RKO (cell line): ENCODE results near the gene ADGRV1.

Experiments used
- DNase-seq: peaks from one replicate; pipeline ENCODE4 v3.0.0-alpha.2; 2016; ENCODE audit warnings: low spot score

The ADGRV1 gene, protein sequence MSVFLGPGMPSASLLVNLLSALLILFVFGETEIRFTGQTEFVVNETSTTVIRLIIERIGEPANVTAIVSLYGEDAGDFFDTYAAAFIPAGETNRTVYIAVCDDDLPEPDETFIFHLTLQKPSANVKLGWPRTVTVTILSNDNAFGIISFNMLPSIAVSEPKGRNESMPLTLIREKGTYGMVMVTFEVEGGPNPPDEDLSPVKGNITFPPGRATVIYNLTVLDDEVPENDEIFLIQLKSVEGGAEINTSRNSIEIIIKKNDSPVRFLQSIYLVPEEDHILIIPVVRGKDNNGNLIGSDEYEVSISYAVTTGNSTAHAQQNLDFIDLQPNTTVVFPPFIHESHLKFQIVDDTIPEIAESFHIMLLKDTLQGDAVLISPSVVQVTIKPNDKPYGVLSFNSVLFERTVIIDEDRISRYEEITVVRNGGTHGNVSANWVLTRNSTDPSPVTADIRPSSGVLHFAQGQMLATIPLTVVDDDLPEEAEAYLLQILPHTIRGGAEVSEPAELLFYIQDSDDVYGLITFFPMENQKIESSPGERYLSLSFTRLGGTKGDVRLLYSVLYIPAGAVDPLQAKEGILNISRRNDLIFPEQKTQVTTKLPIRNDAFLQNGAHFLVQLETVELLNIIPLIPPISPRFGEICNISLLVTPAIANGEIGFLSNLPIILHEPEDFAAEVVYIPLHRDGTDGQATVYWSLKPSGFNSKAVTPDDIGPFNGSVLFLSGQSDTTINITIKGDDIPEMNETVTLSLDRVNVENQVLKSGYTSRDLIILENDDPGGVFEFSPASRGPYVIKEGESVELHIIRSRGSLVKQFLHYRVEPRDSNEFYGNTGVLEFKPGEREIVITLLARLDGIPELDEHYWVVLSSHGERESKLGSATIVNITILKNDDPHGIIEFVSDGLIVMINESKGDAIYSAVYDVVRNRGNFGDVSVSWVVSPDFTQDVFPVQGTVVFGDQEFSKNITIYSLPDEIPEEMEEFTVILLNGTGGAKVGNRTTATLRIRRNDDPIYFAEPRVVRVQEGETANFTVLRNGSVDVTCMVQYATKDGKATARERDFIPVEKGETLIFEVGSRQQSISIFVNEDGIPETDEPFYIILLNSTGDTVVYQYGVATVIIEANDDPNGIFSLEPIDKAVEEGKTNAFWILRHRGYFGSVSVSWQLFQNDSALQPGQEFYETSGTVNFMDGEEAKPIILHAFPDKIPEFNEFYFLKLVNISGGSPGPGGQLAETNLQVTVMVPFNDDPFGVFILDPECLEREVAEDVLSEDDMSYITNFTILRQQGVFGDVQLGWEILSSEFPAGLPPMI (N-terminal part only)

DNA sequence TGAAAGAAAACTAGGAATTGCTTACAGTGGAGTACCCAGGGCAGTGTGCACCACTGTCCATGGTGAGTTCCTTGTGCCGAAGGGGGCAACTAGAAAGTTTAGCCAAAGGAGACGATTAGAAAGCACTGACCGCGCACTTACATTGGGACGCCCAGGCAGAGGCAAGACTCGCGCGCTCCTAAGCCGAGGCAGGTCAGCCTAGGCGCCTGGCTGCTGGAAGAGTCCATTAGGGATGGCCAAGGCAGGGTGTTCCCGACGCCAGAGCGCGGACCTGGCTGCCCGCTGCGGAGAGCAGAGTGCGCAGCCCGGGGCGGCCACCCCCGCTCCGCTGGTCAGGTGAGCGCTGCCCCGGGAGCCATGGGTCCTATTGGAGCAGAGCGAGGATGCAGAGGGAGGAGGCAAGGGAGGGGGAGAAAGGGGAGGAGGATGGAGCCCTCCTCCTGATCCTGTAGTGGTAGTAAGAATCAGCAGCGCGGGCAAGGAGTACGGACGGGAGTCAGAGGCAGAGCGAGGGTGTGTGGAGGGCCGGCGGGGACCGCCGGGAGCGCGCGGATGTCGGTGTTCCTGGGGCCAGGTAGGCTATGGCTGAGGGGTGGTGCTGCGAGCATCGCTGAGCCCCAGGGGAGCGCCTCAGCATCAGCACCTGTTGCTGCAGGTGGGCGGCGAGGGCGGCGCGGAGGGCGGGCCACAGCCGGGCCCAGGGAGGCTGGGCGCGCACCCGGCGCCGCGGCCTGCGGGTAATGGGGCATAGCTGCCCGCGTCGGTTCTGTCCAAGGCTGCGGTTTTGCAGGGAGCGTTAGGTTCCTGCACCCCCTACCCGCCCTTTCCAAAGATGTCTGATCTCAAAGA lies at the start of gene ADGRV1:
Gene ADGRV1, plus strand, starts transcription at position 454 of the 849 bp plus-strand sequence. Its CDS starts 99 bp downstream, at position 553.
- no peak for DNase-seq

DNA sequence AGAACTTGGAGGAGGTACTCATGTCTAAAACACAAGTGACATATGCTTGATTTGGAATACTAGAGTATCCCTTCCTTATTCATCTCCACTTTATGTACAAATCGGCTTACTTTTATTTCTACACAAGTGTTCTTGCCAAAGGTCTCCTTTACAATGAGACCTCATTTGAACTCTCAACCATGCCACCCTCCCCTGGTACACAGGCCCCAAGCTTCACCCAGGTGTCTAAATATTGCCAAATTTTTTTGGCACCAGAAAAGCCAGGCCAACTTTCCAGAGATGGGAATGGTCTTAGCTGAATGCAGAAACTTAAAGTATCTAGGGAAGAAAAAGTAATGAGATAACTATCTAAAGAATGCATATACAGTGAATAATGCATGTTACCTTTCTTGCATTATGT lies 48.2 kb upstream of the ADGRV1 start:
- no peak for DNase-seq

DNA sequence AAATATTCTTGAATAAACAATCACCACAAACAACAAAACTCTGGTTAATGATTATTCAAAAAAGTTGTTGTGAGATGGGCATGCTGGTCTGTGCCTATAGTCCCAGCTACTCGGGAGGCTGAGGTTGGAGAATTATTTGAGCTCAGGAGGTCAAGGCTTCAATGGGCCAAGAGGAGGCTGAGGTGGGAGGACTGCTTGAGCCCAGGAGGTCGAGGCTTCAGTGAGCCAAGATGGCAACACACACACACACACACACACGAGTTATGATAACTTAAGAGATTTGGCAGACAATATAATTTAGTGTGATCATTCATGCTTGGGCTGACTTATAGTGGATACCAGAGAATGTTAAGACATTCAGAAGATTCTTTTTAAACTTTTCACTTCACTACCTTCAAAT lies 44.1 kb upstream of the ADGRV1 start:
- DNase-seq: no peak

DNA sequence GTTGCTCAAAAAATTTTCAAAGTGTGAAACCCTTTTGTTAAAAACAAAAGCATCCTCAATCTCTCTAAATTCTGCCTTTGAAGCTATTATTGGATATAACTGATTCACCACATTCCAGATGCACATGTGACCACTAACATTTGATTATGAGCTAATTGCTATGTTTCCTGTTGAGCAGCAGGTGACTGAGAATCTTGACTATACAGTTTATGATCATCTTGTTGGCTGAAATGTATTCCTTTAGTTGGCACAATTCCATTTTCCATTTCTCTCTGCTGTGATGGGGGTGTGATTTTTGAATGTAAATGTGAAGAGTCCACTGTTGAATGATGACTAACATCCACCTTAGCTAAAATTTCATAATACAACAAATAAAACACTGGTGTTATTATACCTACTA lies 39.9 kb upstream of the ADGRV1 start:
- peak; percentile 64 for DNase-seq

DNA sequence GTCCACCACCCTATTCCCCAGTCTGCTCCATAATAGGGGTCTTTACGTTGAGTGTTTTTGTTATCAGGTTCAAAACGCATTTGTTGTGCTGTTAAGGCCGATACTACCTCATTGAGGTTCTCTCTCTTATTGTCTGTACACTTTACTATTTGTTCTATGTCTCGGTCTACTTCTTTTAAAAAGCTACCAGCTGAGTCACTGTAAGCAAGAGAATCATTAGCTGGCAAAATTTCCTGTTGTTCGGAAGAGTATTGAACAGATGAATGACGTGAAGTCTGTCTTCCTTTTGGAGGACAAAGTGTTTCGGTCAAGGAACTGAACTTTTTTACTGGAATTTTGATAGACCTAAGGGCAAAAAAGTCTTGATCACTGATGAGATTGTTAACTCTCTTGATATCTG lies 39.5 kb upstream of the ADGRV1 start:
- no peak for DNase-seq

DNA sequence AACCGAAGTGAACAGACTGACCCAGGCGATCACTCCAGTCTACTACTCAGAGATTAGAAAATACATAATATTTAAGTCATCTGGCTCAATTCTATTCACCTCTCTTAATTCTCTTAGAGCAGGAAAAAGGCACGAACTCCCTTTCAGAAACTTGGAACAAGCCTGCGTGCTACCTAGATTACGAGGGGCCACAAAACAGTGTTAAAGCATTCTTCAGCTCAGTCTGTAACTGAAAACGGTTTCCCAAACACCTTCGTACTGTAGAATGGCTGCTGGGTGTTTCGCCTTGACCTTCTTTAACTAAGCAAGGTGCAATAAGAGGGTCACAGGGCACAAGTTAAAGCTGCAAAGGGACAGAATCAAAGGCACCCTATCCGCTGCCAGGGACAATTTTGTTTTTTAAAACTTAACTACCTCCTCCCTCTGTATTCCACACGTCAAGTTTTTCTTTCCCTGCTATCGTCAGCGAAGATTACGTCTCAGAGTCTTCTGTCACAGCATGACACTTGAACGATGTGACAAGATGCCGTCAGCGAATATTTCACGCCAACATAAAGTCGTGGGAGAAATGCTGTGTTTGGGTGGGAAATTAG lies 29.9 kb upstream of the ADGRV1 start:
- peak; percentile 52 for DNase-seq

DNA sequence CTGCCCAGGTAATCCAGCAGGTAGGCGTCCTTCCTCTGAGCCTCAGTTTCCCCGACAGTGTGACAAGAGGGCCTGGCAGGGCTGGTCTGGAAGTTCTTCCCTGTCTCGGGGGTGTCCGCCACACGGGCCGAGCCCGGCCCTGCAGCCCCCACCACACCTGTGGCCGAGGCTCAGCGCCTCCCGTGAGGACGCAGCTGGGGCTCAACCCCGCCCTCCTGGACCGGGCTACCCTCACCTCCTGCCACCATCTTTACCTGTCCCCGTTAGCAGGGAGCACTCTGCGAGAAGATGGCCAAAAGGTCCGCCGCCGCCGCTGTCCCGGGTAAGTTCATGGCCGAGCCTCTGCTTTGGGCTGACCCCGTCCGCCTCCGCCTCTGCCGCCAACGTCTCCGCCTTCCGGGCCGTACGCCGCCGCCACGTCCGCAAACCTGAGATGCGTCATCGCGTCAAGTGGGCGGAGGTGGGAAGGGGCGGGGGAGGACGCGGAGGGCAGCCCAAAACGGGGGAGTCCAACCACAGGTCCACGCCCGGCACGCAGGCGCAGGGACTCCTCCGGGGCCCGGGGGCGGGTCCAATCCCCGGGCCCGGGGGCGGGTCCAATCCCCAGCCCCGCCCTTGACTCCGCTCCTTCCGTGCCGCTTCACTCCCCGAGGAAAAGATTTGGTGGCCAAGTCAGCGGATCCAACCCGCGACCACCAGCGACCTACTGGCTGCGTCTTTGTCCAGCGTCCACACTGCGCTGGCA lies 29.2 kb upstream of the ADGRV1 start, which contains the start of gene LYSMD3:
Gene LYSMD3, minus strand, starts transcription at position 391 of the 745 bp plus-strand sequence. CDS start 4,295 bp downstream, outside the sequence.
- peak; percentile 96 for DNase-seq

DNA sequence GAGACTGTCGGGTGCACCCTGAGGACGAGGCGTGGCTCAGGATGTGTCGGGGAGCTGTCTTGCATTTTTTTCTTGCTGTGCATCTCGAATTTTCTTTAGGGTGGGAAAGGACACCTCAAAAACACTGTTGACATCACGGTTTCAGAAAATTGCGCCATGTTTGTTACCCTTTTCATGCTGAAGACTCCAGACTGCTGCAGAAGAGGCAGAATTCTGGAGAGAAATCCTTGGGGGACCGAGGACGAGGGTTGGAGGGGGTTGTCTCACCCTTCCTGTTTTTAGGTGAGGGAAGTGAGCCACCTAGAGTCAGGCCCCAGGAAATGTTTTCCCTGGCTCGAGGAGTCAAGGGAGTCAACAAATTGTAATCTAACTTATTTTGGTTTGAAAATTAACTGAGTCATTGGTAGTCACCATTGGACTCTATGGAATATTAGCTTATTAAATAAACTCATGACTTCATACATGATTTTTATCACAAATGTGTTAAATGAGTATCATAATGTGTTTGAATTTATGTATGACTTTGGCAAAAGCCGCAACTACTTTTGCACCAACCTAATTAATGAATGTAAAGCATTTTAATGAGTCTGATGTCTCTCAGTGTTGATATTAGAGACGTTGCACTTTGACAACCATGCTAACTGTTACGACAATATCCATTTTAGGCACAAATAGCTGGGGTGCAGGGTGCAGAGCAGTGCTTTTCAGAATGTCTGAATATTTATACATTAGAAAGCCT lies 28.5 kb upstream of the ADGRV1 start:
- peak; percentile 89 for DNase-seq

DNA sequence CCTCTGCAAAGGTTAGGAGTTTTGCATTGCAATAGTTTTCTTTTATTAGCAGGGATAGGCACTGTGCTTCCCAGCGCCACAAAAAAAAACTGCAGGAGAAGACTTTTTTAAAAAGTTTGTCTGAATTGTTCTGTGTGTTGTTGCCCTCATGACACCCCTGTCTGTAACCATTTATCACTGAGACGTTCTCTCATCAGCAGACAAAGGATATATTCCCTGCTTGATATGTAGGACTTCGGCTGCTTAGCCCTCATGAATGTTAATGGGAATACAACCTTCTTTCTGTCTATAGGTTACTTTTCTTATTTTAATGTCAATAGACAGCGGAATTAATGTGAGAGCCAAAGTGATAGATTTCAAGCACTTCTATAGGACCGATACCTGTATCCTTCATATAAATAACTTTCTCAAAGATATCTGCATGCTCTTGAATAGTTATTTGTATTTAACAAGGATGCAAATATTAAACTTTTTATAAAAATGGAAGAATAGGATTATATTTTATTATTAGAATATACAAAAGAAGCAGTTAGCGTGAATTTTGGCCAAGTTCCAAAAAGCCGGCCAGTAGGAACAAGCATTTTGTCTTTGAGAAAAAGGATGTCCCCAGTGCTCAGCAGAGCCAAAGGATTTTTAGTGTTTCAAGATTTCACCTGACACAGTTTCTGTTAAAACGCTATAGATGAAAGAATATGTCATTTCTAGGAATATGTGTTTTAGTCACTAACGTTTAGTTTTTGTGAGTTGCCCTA lies 27.7 kb upstream of the ADGRV1 start:
- DNase-seq: no peak

DNA sequence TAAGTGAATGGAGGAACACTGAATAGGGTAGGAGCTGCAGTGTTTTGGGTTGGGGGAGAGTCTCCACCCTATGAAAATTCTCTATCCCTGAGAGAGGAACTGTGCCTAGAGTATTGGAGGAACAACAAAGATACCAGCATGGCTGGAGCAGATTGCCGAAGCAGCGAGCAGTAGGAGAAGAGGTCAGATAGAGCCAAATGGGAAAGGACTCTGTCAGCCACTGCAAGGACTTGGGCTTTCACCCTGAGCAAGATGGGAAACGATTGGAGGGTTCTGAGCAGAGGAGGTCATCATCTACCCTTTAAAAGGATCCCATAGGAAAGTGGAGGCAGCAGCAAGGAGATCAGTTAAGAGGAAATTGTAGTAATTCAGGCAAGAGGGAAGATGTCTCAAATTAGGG lies 24.8 kb upstream of the ADGRV1 start:
- DNase-seq: no peak

DNA sequence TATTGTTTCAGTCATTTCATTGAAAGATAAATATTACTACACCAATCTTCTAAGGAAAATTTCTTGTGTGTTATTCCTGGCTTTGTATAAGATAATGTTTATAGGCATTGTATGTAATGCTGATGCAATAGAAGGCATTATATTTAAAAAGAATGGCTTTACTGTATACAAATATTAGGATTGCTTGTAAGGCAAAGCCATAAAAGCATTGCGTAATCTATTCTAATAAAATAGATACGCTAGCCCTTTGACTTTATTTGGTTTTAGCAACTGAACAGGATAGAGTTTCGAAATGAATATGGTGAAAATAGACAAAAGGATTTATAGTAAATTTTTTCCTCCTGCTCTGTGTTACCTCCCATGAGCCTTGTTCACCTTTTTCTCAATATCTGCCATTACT lies 23.7 kb upstream of the ADGRV1 start:
- DNase-seq: no peak

DNA sequence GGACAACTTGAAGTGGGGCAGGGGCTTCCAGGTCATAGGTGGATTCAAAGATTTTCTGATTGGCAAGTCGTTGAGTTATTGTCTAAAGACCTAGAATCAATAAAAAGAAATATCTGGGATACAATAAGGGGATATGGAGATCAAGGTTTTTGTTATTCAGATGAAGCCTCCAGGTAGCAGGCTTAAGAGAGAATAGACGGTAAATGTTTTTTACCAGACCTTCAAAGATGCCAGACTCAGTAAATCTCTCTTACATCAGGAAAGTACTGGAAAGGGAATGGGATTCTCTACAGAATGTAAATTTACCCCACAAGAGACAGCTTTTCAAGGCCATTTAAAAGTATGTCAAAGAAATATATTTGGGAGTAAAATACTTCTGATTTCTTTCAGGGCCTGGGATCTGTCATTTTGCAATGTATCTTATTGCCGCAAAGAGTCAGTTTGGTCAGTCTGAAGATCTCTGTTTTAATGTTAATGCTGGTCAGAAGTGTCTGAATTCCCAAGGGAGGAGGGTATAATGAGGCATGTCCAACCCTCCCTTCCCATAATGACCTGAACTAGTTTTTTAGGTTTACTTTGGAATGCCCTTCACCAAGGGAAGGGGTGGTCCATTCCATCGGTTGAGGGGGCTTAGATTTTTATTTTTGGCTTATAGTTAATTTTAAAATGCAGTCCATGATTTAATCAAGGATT lies 15.6 kb upstream of the ADGRV1 start:
- DNase-seq: no peak

DNA sequence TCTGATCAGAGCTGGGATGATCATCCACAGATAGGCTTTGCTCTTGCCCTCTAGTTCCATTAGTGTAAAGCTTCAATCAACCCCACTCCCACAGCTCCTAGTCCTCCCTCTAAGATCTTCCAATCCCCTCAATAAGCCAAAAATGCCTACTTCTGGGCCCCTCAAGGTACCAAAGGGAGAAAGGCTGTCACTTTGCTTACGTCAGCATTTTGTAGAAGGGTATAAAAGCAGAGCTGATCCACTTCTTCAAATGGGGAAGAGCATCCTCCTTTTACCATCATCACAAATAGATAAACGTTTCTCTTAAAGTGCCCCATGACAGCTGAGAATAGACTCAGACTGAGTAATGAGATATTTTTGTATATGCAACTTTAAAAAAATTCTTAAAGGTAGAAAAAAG lies 13.1 kb upstream of the ADGRV1 start:
- DNase-seq: no peak

DNA sequence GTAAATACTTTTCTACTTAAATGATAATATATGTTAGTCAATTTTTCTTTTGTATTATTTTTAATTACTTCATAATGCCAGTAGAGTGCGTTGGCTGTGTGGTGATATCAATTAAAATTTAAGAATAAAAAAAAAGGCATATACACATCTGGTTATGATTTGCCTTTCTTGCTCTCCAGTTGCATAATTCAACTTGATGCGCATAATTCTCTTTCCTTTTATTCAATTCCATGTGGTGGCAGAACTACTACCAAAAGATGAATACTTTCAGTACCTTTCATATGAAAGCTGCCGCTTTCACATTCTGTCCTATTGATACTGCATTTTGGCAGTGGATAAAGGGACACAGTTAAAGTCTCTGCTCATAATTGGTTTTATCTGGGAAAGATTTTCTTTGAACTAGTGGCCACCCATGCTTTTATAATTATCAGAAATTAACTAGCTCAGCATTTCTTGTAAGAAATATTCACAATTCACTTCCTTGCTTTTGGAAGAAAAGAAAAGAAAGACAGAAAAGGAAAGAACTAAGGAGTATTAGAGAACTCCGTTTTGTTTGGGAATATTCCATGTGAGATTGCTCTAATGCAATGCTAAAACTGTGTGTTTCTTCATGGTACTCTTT lies 12.3 kb upstream of the ADGRV1 start:
- no peak for DNase-seq

DNA sequence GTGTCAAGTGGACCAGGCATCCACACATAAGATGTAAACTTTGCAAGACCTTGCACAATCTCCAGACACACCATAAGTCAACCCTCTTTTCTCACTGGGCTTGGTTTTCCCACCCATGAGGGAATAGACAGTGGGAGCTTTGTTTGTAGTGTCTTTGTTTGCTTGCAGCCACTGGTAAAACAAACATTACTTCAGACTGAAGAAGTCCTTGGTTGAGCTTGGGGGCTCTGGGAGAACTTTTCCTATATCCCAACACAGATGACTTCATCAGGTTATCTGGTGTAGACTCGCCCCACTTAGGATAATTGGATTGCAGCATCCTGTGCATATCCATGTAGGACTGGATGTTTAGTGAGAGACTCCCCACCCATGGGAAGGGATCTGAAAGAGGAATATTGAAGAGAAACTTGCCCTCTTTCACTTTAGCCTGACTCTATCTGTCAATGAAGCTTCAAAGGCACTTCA lies 11.5 kb upstream of the ADGRV1 start:
- DNase-seq: no peak

DNA sequence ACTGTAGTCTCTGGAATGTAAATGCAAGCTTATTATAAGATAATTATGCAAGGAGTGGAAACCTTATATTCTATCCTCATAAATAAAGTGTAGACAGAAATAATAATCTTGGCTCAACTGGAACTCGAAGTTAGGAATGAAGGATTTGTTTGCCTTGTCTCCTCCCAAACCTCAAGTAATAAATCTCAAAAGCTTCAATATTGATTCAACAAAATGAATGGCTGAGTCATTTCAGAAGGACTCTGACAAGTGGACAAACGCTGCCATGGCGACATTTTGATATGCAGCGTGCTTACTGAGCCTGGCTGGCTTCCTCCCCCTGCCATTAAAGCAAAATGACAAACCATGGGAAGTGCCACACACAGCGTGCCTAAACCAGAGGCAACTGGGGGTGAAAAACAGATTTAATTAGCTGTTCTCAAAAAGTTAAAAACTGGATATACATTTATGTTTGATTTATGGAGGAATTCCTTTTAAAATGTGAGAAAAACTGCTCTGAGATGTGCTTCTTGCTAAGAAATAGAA lies 10.5 kb upstream of the ADGRV1 start:
- peak; percentile 17 for DNase-seq

DNA sequence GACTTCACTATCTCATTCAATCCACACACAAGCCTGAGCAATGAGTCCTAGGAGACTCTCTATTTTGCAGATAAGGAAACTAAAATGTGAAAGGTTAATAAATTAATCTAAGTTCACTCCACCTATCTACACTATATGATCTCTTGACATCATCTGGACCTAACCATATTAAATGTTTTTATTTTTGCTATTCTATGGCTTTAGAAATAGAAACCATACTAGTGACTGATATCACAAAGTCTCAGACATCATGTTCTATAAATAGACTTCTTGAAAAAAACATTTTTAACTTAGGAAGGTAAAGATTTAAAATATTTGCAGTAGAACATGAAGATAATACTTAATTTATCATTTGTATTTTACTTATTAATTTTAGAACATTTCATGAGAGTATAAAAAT lies 9.4 kb upstream of the ADGRV1 start:
- no peak for DNase-seq
